ENCODE measurements around the gene TDRD6.

DNA sequence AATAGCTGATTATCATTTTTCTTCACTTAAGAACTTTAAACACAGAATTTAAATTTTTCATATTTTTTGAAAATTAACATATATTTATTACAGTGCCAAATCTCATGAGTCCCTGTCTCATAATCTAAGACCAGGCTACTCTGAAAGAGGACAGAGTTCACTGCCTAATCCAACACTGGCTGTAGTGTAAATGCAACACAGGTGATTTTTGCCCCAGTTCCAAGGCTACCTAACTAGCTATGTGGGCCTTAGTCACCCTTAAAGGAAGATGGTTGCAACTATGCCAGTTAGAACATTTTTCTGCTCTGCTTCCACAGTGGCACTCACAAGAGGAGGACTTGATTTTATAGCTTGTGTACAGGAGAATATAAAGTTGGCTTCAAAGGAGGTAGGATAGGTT, 30.0 kb upstream of the TDRD6 start:
- TF ChIP-seq, protein P1, sequence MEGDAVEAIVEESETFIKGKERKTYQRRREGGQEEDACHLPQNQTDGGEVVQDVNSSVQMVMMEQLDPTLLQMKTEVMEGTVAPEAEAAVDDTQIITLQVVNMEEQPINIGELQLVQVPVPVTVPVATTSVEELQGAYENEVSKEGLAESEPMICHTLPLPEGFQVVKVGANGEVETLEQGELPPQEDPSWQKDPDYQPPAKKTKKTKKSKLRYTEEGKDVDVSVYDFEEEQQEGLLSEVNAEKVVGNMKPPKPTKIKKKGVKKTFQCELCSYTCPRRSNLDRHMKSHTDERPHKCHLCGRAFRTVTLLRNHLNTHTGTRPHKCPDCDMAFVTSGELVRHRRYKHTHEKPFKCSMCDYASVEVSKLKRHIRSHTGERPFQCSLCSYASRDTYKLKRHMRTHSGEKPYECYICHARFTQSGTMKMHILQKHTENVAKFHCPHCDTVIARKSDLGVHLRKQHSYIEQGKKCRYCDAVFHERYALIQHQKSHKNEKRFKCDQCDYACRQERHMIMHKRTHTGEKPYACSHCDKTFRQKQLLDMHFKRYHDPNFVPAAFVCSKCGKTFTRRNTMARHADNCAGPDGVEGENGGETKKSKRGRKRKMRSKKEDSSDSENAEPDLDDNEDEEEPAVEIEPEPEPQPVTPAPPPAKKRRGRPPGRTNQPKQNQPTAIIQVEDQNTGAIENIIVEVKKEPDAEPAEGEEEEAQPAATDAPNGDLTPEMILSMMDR (IDR thresholded peaks at IDR 0.05) = no peak
- no peak for TF ChIP-seq POLR2A (IDR thresholded peaks at IDR 0.05)

Measured in ovary (tissue), 3 donors.